CD4-positive, alpha-beta memory T cell (primary cell): Measurements from ENCODE around the gene NDUFAF5. TPM values are rescaled to one million over a fixed set of nuclear protein-coding genes. Genes with fewer than 3 reads are reported as not detected.

Experiments used
- CTCF ChIA-PET: fragments of 350-600 bp; sonication (Branson Sonifier 250); formaldehyde crosslinking; loops from one replicate; lab custom pipeline; 2021; ENCODE audit warnings: inconsistent platforms; ENCODE audit not compliant: partially characterized antibody; lab: Charles Lee
- POLR2A ChIA-PET: fragments of 350-600 bp; sonication (Branson Sonifier 250); formaldehyde crosslinking; loops from one replicate; lab custom pipeline; 2021; ENCODE audit not compliant: partially characterized antibody; lab: Charles Lee
- DNase-seq, 5 donors: peaks; one replicate each; pipeline versions ENCODE4 v3.0.0 to v3.0.0-alpha.2; 2020 to 2022; ENCODE audit warnings: mixed read lengths in 1 of 5
- H3K27ac ChIP-seq: one replicate; pipeline ENCODE4 v1.7.0; 2013; ENCODE audit warnings: low read depth, low read length
- H3K27me3 ChIP-seq: 2 replicates; pipeline ENCODE4 v1.7.0; 2013; ENCODE audit warnings: mild to moderate bottlenecking, low read length, moderate library complexity; ENCODE audit not compliant: insufficient read depth
- H3K36me3 ChIP-seq: 2 replicates; pipeline ENCODE4 v1.7.0; 2013; ENCODE audit warnings: mild to moderate bottlenecking, low read length, moderate library complexity; ENCODE audit not compliant: insufficient read depth
- H3K4me1 ChIP-seq: 2 replicates; pipeline ENCODE4 v1.7.0; 2013; ENCODE audit warnings: mild to moderate bottlenecking, low read length, moderate library complexity; ENCODE audit not compliant: insufficient read depth
- H3K4me3 ChIP-seq, 2 donors: one replicate each; pipeline ENCODE4 v1.7.0; 2013; ENCODE audit warnings: low read length in 2 of 2, mild to moderate bottlenecking in 1 of 2
- H3K9me3 ChIP-seq, 2 donors: one replicate each; pipeline ENCODE4 v1.7.0; 2013; ENCODE audit warnings: low read length in 2 of 2, control low read depth in 1 of 2; ENCODE audit not compliant: control insufficient read depth in 1 of 2
- H3K27ac Mint-ChIP-seq, 7 donors: one replicate each; pipeline ENCODE4 v1.8.0; 2020 to 2021; ENCODE audit warnings: mixed read lengths in 7 of 7, mild to moderate bottlenecking in 6 of 7, inconsistent platforms in 3 of 7, moderate library complexity in 3 of 7
- H3K27me3 Mint-ChIP-seq, 2 donors: one replicate each; pipeline ENCODE4 v1.8.0; 2020 to 2021; ENCODE audit warnings: mixed read lengths in 2 of 2
- H3K36me3 Mint-ChIP-seq, 2 donors: one replicate each; pipeline ENCODE4 v1.8.0; 2020 to 2021; ENCODE audit warnings: mixed read lengths in 2 of 2, inconsistent platforms in 1 of 2, mild to moderate bottlenecking in 1 of 2
- H3K4me1 Mint-ChIP-seq, 4 donors: one replicate each; pipeline ENCODE4 v1.8.0; 2020 to 2021; ENCODE audit warnings: mixed read lengths in 4 of 4, mild to moderate bottlenecking in 1 of 4
- H3K4me3 Mint-ChIP-seq, 8 donors: one replicate each; pipeline ENCODE4 v1.8.0; 2020 to 2021; ENCODE audit warnings: mixed read lengths in 8 of 8, mild to moderate bottlenecking in 7 of 8, moderate library complexity in 6 of 8, inconsistent platforms in 3 of 8
- H3K9me3 Mint-ChIP-seq, 8 donors: one replicate each; pipeline ENCODE4 v1.8.0; 2020 to 2021; ENCODE audit warnings: mixed read lengths in 8 of 8, mild to moderate bottlenecking in 5 of 8, inconsistent platforms in 3 of 8, moderate library complexity in 1 of 8
- intact Hi-C: fragments of 100-400 bp; cut with micrococcal nuclease; formaldehyde crosslinking; loops from one replicate; pipeline ENCODE4 v1.15.1; 2023
- polyA plus RNA-seq, 2 donors: library from polyadenylated mRNA; unstranded; fragments of 300-500 nt; fragmentation: Illumina TruSeq; gene quantifications; one replicate each; pipeline ENCODE4 v1.2.3, GENCODE V29; 2021
- total RNA-seq, 2 experiments: library from RNA; stranded (reverse); gene quantifications; one replicate each; pipeline ENCODE4 v1.2.3, GENCODE V29; 2021

Gene NDUFAF5
- total and polyA plus RNA-seq, 4 experiments from 2014 or later, result 4.0 to 26.8 (median 16.6) TPM

GRCh38 chr20:13777171-13777601, 7.6 kb upstream of the NDUFAF5 start:
- peaks cover 22% of the 10 kb centered on the region for H3K36me3 ChIP-seq
- no peak for DNase-seq
- peaks cover 48 to 58% of the 10 kb centered on the region in 2 donors for H3K36me3 Mint-ChIP-seq
- no peaks in the 10 kb centered on the region for H3K9me3 ChIP-seq
- H3K4me3 Mint-ChIP-seq, result peak overlapping the region in 3 of 8 donors; percentile 0 to 27 (median 17)
- H3K4me1 ChIP-seq, result peaks cover 10% of the 10 kb centered on the region
- intact Hi-C loops, result no loop called here
- H3K27ac Mint-ChIP-seq, result peak overlapping the region; percentile 14 to 89 (median 57)
- CTCF ChIA-PET, result interaction anchor here (0.7 to 1.5 kb wide), 4 partner anchors 9 to 20 kb away, joined by 3 to 6 read pairs (median 3); no protein-coding TSS in a partner anchor
- H3K27me3 Mint-ChIP-seq, result no peaks in the 10 kb centered on the region
- no peaks in the 10 kb centered on the region for H3K27me3 ChIP-seq
- H3K4me1 Mint-ChIP-seq, result peaks cover 23 to 36% (median 32%) of the 10 kb centered on the region in 4 donors
- H3K9me3 Mint-ChIP-seq, result no peaks in the 10 kb centered on the region
- POLR2A ChIA-PET, result no interaction called here
- no peak overlapping the region for H3K27ac ChIP-seq
- no peak overlapping the region for H3K4me3 ChIP-seq

- Mint-ChIP-seq H3K9me3 (no peaks in the 10 kb centered on the region), H3K36me3 (peaks cover 42 to 54% of the 10 kb centered on the region in 2 donors), H3K27ac (peak overlapping the region in 2 of 7 donors; percentile 58 to 86), H3K4me1 (peaks cover 23 to 50% (median 38%) of the 10 kb centered on the region in 4 donors), H3K4me3 (no peak overlapping the region), H3K27me3 (no peaks in the 10 kb centered on the region)
- Histone ChIP-seq H3K9me3 (no peaks in the 10 kb centered on the region), H3K4me3 (no peak overlapping the region), H3K27me3 (no peaks in the 10 kb centered on the region), H3K27ac (no peak overlapping the region), H3K36me3 (peaks cover 22% of the 10 kb centered on the region), H3K4me1 (peaks cover 16% of the 10 kb centered on the region)
- intact Hi-C loops, result no loop called here
- POLR2A ChIA-PET, result no interaction called here
- CTCF ChIA-PET, result no interaction called here
- DNase-seq, result no peak
Measured at GRCh38 chr20:13778827-13779226, 6.0 kb upstream of the NDUFAF5 start.

- Histone ChIP-seq H3K36me3 (peaks cover 4% of the 10 kb centered on the region), H3K27ac (no peak overlapping the region), H3K4me1 (peaks cover 27% of the 10 kb centered on the region), H3K9me3 (no peaks in the 10 kb centered on the region), H3K27me3 (no peaks in the 10 kb centered on the region), H3K4me3 (peak overlapping the region in 1 of 2 donors; percentile 91)
- Mint-ChIP-seq H3K27me3 (no peaks in the 10 kb centered on the region), H3K9me3 (no peaks in the 10 kb centered on the region), H3K4me3 (peak overlapping the region in 6 of 8 donors; percentile 18 to 100 (median 56)), H3K4me1 (peaks cover 29 to 73% (median 48%) of the 10 kb centered on the region in 4 donors), H3K27ac (peak overlapping the region in 1 of 7 donors; percentile 73), H3K36me3 (peaks cover 26 to 55% of the 10 kb centered on the region in 2 donors)
- ChIA-PET CTCF (interaction anchor here (1.4 to 3.5 kb wide), 3 partner anchors 8 to 27 kb away, joined by 4 to 38 read pairs (median 4); no protein-coding TSS in a partner anchor), POLR2A (interaction anchor here (1.0 to 1.9 kb wide), 2 partner anchors 8 to 12 kb away, joined by 3 to 7 read pairs; no protein-coding TSS in a partner anchor)
- intact Hi-C loops, result loop anchor here (10.0 kb wide), 3 partner anchors 239 to 559 kb away; partner anchors contain the start of gene ISM1
- DNase-seq, result no peak
Measured at GRCh38 chr20:13783528-13783927, 1.3 kb upstream of the NDUFAF5 start.

- no peaks in the 10 kb centered on the region for H3K27me3 Mint-ChIP-seq
- Histone ChIP-seq H3K27ac (peak overlapping the region; percentile 77), H3K27me3 (no peaks in the 10 kb centered on the region), H3K36me3 (peaks cover 4% of the 10 kb centered on the region), H3K4me3 (peak overlapping the region; percentile 91 to 97), H3K9me3 (no peaks in the 10 kb centered on the region), H3K4me1 (peaks cover 27% of the 10 kb centered on the region)
- CTCF ChIA-PET, result interaction anchor here (1.0 to 3.5 kb wide), 4 partner anchors 9 to 37 kb away, joined by 3 to 38 read pairs (median 4); no protein-coding TSS in a partner anchor
- POLR2A ChIA-PET, result interaction anchor here (0.9 to 1.9 kb wide), 4 partner anchors 9 to 146 kb away, joined by 3 to 7 read pairs (median 4); partner anchors contain the start of gene TASP1
- H3K27ac Mint-ChIP-seq, result peak overlapping the region; percentile 90 to 99 (median 99)
- peaks cover 26 to 55% of the 10 kb centered on the region in 2 donors for H3K36me3 Mint-ChIP-seq
- DNase-seq, result peak in 1 of 5 donors; percentile 36
- H3K9me3 Mint-ChIP-seq, result no peaks in the 10 kb centered on the region
- intact Hi-C loops, result loop anchor here (10.0 kb wide), 3 partner anchors 240 to 560 kb away; partner anchors contain the start of gene ISM1
- peaks cover 27 to 73% (median 46%) of the 10 kb centered on the region in 4 donors for H3K4me1 Mint-ChIP-seq
- peak overlapping the region; percentile 98 to 100 (median 100) for H3K4me3 Mint-ChIP-seq
Measured at GRCh38 chr20:13784271-13784892, 446 bp upstream of the NDUFAF5 start.

- peak overlapping the region; percentile 86 to 100 (median 100) for H3K4me3 Mint-ChIP-seq
- H3K27ac ChIP-seq, result no peak overlapping the region
- peaks cover 9% of the 10 kb centered on the region for H3K36me3 ChIP-seq
- H3K9me3 Mint-ChIP-seq, result no peaks in the 10 kb centered on the region
- H3K4me1 ChIP-seq, result peaks cover 27% of the 10 kb centered on the region
- CTCF ChIA-PET, result interaction anchor here (1.0 to 3.5 kb wide), 6 partner anchors 9 to 147 kb away, joined by 3 to 38 read pairs (median 4); no protein-coding TSS in a partner anchor
- no peaks in the 10 kb centered on the region for H3K27me3 ChIP-seq
- peaks cover 23 to 58% (median 44%) of the 10 kb centered on the region in 4 donors for H3K4me1 Mint-ChIP-seq
- peaks cover 30 to 60% of the 10 kb centered on the region in 2 donors for H3K36me3 Mint-ChIP-seq
- H3K27me3 Mint-ChIP-seq, result no peaks in the 10 kb centered on the region
- intact Hi-C loops, result loop anchor here (5.0 to 10.0 kb wide), 4 partner anchors 241 to 859 kb away; partner anchors contain the start of gene ISM1
- H3K4me3 ChIP-seq, result peak overlapping the region in 1 of 2 donors; percentile 30
- peak overlapping the region; percentile 81 to 99 (median 87) for H3K27ac Mint-ChIP-seq
- POLR2A ChIA-PET, result interaction anchor here (1.1 kb wide), 1 partner anchor 12 kb away, joined by 3 read pairs; no protein-coding TSS in a partner anchor
- no peak for DNase-seq
- no peaks in the 10 kb centered on the region for H3K9me3 ChIP-seq
Measured at GRCh38 chr20:13786143-13786828, 1.5 kb downstream of the NDUFAF5 start.

GRCh38 chr20:13788167-13788834, 3.5 kb downstream of the NDUFAF5 start:
- POLR2A ChIA-PET, result interaction anchor here (1.4 kb wide), 1 partner anchor 24 kb away, joined by 4 read pairs; no protein-coding TSS in a partner anchor
- H3K27ac Mint-ChIP-seq, result peak overlapping the region in 2 of 7 donors; percentile 17 to 62
- CTCF ChIA-PET, result interaction anchor here (1.1 to 2.7 kb wide), 7 partner anchors 12 to 242 kb away, joined by 3 to 19 read pairs (median 4); no protein-coding TSS in a partner anchor

More at GRCh38 chr20:13788167-13788834, 3.5 kb downstream of the NDUFAF5 start:
- Mint-ChIP-seq H3K36me3 (peaks cover 30 to 63% of the 10 kb centered on the region in 2 donors), H3K27me3 (no peaks in the 10 kb centered on the region), H3K4me1 (peaks cover 25 to 54% (median 38%) of the 10 kb centered on the region in 4 donors), H3K9me3 (no peaks in the 10 kb centered on the region), H3K4me3 (peak overlapping the region in 1 of 8 donors; percentile 28)
- H3K4me1 ChIP-seq, result peaks cover 27% of the 10 kb centered on the region
- peaks cover 18% of the 10 kb centered on the region for H3K36me3 ChIP-seq
- no peaks in the 10 kb centered on the region for H3K9me3 ChIP-seq
- no peaks in the 10 kb centered on the region for H3K27me3 ChIP-seq
- no peak overlapping the region for H3K4me3 ChIP-seq
- H3K27ac ChIP-seq, result no peak overlapping the region
- intact Hi-C loops, result loop anchor here (5.0 to 10.0 kb wide), 4 partner anchors 244 to 861 kb away; partner anchors contain the start of gene ISM1
- peak in 3 of 5 donors; percentile 25 to 40 (median 28) for DNase-seq
